ENCODE data around the gene EIF4A3. TPM values are rescaled to one million over a fixed set of nuclear protein-coding genes. Genes with fewer than 3 reads are reported as not detected.
A peak's percentile ranks its signal among the peaks of the same experiment; 100 is the strongest.

EIF4A3 gene
- total and polyA plus RNA-seq, 9 of the 15 experiments (the other 6 are each of a cell fraction or from before 2014, with no cell fraction given) = 62.7 to 171 (median 127) TPM

GRCh38 chr17:80146121-80147034 is 550 bp downstream of the EIF4A3 start (continued):
- TF ChIP-seq IRF9 (tag; IDR thresholded peaks at IDR 0.05) (no peak), HEY1 (CRISPR knock-in tag; IDR thresholded peaks at IDR 0.05; ENCODE audit: borderline replicate concordance) (no peak), STAT5B (CRISPR knock-in tag; IDR thresholded peaks at IDR 0.05) (no peak), SAFB (IDR thresholded peaks at IDR 0.05; ENCODE audit: borderline replicate concordance, low read depth, low read length) (no peak), ESRRB (CRISPR knock-in tag; IDR thresholded peaks at IDR 0.05; ENCODE audit: borderline replicate concordance) (no peak), PTBP1 (IDR thresholded peaks at IDR 0.05; ENCODE audit: low read depth, low read length) (no peak), MBD1 (CRISPR knock-in tag; IDR thresholded peaks at IDR 0.05) (no peak), IRF1 (CRISPR knock-in tag; IDR thresholded peaks at IDR 0.05; ENCODE audit: borderline replicate concordance) (no peak), ZBTB43 (CRISPR knock-in tag; IDR thresholded peaks at IDR 0.05) (no peak), EZH2 (IDR thresholded peaks at IDR 0.05; ENCODE audit: borderline replicate concordance, low read depth, low read length) (no peak), NR2C2 (CRISPR knock-in tag; IDR thresholded peaks at IDR 0.05) (peak; percentile 84), NR2C2 (tag; IDR thresholded peaks at IDR 0.05) (peak; percentile 81; the same call in 1 of the 2 replicates), E2F4 (CRISPR knock-in tag; IDR thresholded peaks at IDR 0.05; ENCODE audit: low read depth) (no peak), ZNF134 (CRISPR knock-in tag; conservative IDR thresholded peaks at IDR 0.05) (no peak), MEIS2 (IDR thresholded peaks at IDR 0.05; ENCODE audit: partially characterized antibody) (no peak), CHAMP1 (IDR thresholded peaks at IDR 0.05) (no peak), SIN3B (IDR thresholded peaks at IDR 0.05; ENCODE audit: low read depth) (0 out of 2 replicates have a peak, but pooled peaks have one; percentile 10)
